HepG2 (cell line): Measurements from ENCODE around the gene PSMB3. TPM values are rescaled to one million over a fixed set of nuclear protein-coding genes. Genes with fewer than 3 reads are reported as not detected.

Experiments used
- AKAP8 ChIP-seq: sonication (generic); formaldehyde crosslinking; IDR thresholded peaks from 2 replicates; pipeline ENCODE4 v1.5.1; 2020; ENCODE audit warnings: mild to moderate bottlenecking, missing genetic modification reagents
- BCL3 ChIP-seq: sonication (generic); formaldehyde crosslinking; IDR thresholded peaks from 2 replicates; pipeline ENCODE4 v1.5.1; 2020; ENCODE audit warnings: mild to moderate bottlenecking, missing genetic modification reagents, moderate library complexity
- BRF2 ChIP-seq: sonication (generic); formaldehyde crosslinking; IDR thresholded peaks from 2 replicates; pipeline ENCODE4 v1.8.1; 2022; ENCODE audit warnings: mild to moderate bottlenecking, missing genetic modification reagents
- ETV5 ChIP-seq: IDR thresholded peaks from 2 replicates; pipeline ENCODE4 v1.6.1; 2018; ENCODE audit warnings: missing biosample characterization, missing genetic modification reagents, inconsistent platforms, borderline replicate concordance
- GABPB1 ChIP-seq: IDR thresholded peaks from 2 replicates; pipeline ENCODE4 v1.6.1; 2016; ENCODE audit warnings: mild to moderate bottlenecking, missing genetic modification reagents, moderate library complexity, missing compliant biosample characterization
- HES4 ChIP-seq: sonication (generic); formaldehyde crosslinking; IDR thresholded peaks from 2 replicates; pipeline ENCODE4 v1.9.0; 2021; ENCODE audit warnings: mild to moderate bottlenecking, missing genetic modification reagents, borderline replicate concordance
- HHEX ChIP-seq: IDR thresholded peaks from 2 replicates; pipeline ENCODE4 v1.6.1; 2016; ENCODE audit warnings: control low read depth
- HNRNPL ChIP-seq: fragments of 200-400 bp; formaldehyde crosslinking; IDR thresholded peaks from 2 replicates; pipeline ENCODE4 v1.6.1; 2017; ENCODE audit warnings: mild to moderate bottlenecking, low read depth, low read length
- IKZF4 ChIP-seq: sonication (generic); formaldehyde crosslinking; IDR thresholded peaks from 2 replicates; pipeline ENCODE4 v1.5.1; 2020; ENCODE audit warnings: borderline replicate concordance, mild to moderate bottlenecking, low read depth, missing genetic modification reagents; ENCODE audit errors: not compliant biosample characterization
- IKZF5 ChIP-seq: IDR thresholded peaks from 2 replicates; pipeline ENCODE4 v1.6.1; 2018; ENCODE audit warnings: missing genetic modification reagents, mild to moderate bottlenecking, missing compliant biosample characterization
- KDM6A ChIP-seq: IDR thresholded peaks from 2 replicates; pipeline ENCODE4 v1.6.1; 2016; ENCODE audit warnings: low read depth
- KLF11 ChIP-seq: IDR thresholded peaks from 2 replicates; pipeline ENCODE4 v1.6.1; 2016; ENCODE audit warnings: missing compliant biosample characterization
- KLF13 ChIP-seq: sonication (generic); formaldehyde crosslinking; IDR thresholded peaks from 2 replicates; pipeline ENCODE4 v1.4.0; 2020; ENCODE audit warnings: mild to moderate bottlenecking, missing genetic modification reagents
- MTF2 ChIP-seq: sonication (generic); formaldehyde crosslinking; IDR thresholded peaks from 2 replicates; pipeline ENCODE4 v1.5.0; 2020; ENCODE audit warnings: missing genetic modification reagents, borderline replicate concordance
- NFE2 ChIP-seq: sonication (generic); formaldehyde crosslinking; IDR thresholded peaks from 2 replicates; pipeline ENCODE4 v1.4.0; 2020; ENCODE audit warnings: missing genetic modification reagents
- NPAS2 ChIP-seq: sonication (generic); formaldehyde crosslinking; IDR thresholded peaks from 2 replicates; pipeline ENCODE4 v1.8.0; 2022; ENCODE audit warnings: mild to moderate bottlenecking, missing genetic modification reagents, borderline replicate concordance
- NR2F1 ChIP-seq, 2 experiments: fragments of 450-650 bp in 1 of 2; formaldehyde crosslinking in 1 of 2; IDR thresholded peaks; 2 replicates each; pipeline versions ENCODE4 v1.5.0 to v1.6.1; 2016 to 2020; ENCODE audit warnings: mild to moderate bottlenecking in 1 of 2, missing compliant biosample characterization in 1 of 2, missing genetic modification reagents in 1 of 2, moderate library complexity in 1 of 2
- RCOR2 ChIP-seq: IDR thresholded peaks from 2 replicates; pipeline ENCODE4 v1.6.1; 2016; ENCODE audit warnings: missing biosample characterization, missing genetic modification reagents
- REPIN1 ChIP-seq: sonication (generic); formaldehyde crosslinking; IDR thresholded peaks from 2 replicates; pipeline ENCODE4 v1.8.0; 2022; ENCODE audit warnings: missing genetic modification reagents, low read depth, mild to moderate bottlenecking, borderline replicate concordance
- SMAD9 ChIP-seq: sonication (generic); formaldehyde crosslinking; IDR thresholded peaks from 2 replicates; pipeline ENCODE4 v1.5.1; 2020; ENCODE audit warnings: mild to moderate bottlenecking, missing genetic modification reagents
- TFDP2 ChIP-seq: sonication (generic); formaldehyde crosslinking; IDR thresholded peaks from 2 replicates; pipeline ENCODE4 v1.4.0; 2020; ENCODE audit warnings: missing genetic modification reagents
- U2AF2 ChIP-seq: fragments of 200-400 bp; formaldehyde crosslinking; IDR thresholded peaks from 2 replicates; pipeline ENCODE4 v1.6.1; 2017; ENCODE audit warnings: low read depth, mild to moderate bottlenecking, low read length
- XRCC5 ChIP-seq: fragments of 200-400 bp; formaldehyde crosslinking; optimal IDR thresholded peaks from 2 replicates; pipeline ENCODE3; 2017; ENCODE audit warnings: mild to moderate bottlenecking, low read length
- ZFAT ChIP-seq: sonication (generic); formaldehyde crosslinking; conservative IDR thresholded peaks from 2 replicates; pipeline ENCODE4 v1.8.1; 2023; ENCODE audit warnings: missing genetic modification reagents, inconsistent platforms
- ZFP37 ChIP-seq: sonication (generic); formaldehyde crosslinking; IDR thresholded peaks from 2 replicates; pipeline ENCODE4 v1.4.0; 2020; ENCODE audit warnings: missing genetic modification reagents, borderline replicate concordance
- ZNF256 ChIP-seq: sonication (generic); formaldehyde crosslinking; conservative IDR thresholded peaks from 2 replicates; pipeline ENCODE4 v1.4.0; 2020; ENCODE audit warnings: missing genetic modification reagents
- ZNF337 ChIP-seq: sonication (generic); formaldehyde crosslinking; IDR thresholded peaks from 2 replicates; pipeline ENCODE4 v1.5.1; 2020; ENCODE audit warnings: missing genetic modification reagents, low read depth, mild to moderate bottlenecking, borderline replicate concordance
- ZNF446 ChIP-seq: sonication (generic); formaldehyde crosslinking; IDR thresholded peaks from 2 replicates; pipeline ENCODE4 v1.5.0; 2020; ENCODE audit warnings: mild to moderate bottlenecking, missing genetic modification reagents
- polyA plus RNA-seq, 8 experiments: library from polyadenylated mRNA; depleted of rRNA in 3 of 8; stranded (reverse) in 7 of 8; unstranded in 1 of 8; fragments of >200 nt; fragmentation: Illumina TruSeq in 4 of 8; extraction: Trizol in 4 of 8; gene quantifications; 2 replicates each; pipeline versions ENCODE4 v1.2.1 to v1.2.3, GENCODE V29; 2011 to 2016; ENCODE audit warnings: low read depth in 4 of 8, missing spikeins in 1 of 8, mixed read lengths in 1 of 8; ENCODE audit not compliant: insufficient read depth in 1 of 8
- total RNA-seq, 5 experiments: library from RNA; depleted of rRNA; stranded (reverse); fragments of >200 nt; fragmentation: Illumina TruSeq; extraction: Trizol; gene quantifications; 2 replicates each; pipeline ENCODE4 v1.2.3, GENCODE V29; 2016; ENCODE audit warnings: low read depth in 1 of 5

Gene PSMB3
- total and polyA plus RNA-seq, 2 of the 13 experiments (the other 11 are each of a cell fraction or from before 2014, with no cell fraction given) = 366 to 517 TPM

- TF ChIP-seq ZNF446 (CRISPR knock-in tag) (no peak), HHEX (CRISPR knock-in tag) (no peak), NR2F1 (CRISPR knock-in tag; IDR thresholded peaks at IDR 0.05) (no peak), TFDP2 (peak; percentile 61; the same call in 1 of the 2 replicates), KLF13 (CRISPR knock-in tag) (no peak), RCOR2 (CRISPR knock-in tag) (no peak), ZNF337 (CRISPR knock-in tag) (no peak), U2AF2 (no peak), ETV5 (0 out of 2 replicates have a peak, but pooled peaks have one; percentile 43), ZFP37 (CRISPR knock-in tag) (no peak), IKZF4 (no peak), KDM6A (no peak), REPIN1 (CRISPR knock-in tag) (no peak), GABPB1 (peak; percentile 67), AKAP8 (peak; percentile 99), NPAS2 (CRISPR knock-in tag) (no peak), HES4 (CRISPR knock-in tag) (peak; percentile 15; the same call in 1 of the 2 replicates), IKZF5 (CRISPR knock-in tag) (no peak), BCL3 (CRISPR knock-in tag) (no peak), ZFAT (CRISPR knock-in tag) (no peak), KLF11 (0 out of 2 replicates have a peak, but pooled peaks have one; percentile 12), HNRNPL (no peak), XRCC5 (peak; percentile 91), ZNF256 (no peak), MTF2 (CRISPR knock-in tag) (no peak), NFE2 (CRISPR knock-in tag) (no peak), SMAD9 (no peak), BRF2 (CRISPR knock-in tag) (no peak)
Observed at GRCh38 chr17:38729886-38730525, 22.5 kb upstream of the PSMB3 start, which contains the start of gene CISD3 (continued).
